Measurements from ENCODE around the gene SELENOF.
"Not testable (repeated sequence)": the region's sequence is repeated elsewhere in the genome, so short reads cannot be mapped to it uniquely, and the experiment has no call there.

SELENOF gene

DNA sequence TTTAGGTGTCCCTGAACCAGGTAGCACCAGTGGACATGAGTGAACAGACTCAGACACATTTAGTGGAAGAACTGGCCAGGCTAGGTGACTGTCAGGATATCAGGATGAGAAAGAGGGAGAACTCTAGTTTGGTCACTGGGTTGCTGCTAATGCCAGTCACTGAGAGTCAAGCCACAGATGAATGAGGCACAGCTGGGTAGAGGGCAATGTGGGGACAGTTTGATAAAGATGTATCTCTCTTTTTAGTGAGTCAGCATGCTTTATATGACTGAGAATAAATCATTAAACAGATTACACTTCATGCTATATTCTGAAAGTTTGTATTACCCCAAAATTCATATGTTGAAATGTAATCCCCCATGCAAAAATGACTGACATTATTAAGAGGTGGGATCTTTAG is 87.1 kb downstream of the SELENOF start:
- no peak for TF ChIP-seq CTCF (conservative IDR thresholded peaks at IDR 0.05; ENCODE audit: control insufficient read depth, insufficient read depth, low read depth, low read length)
- no peak for DNase-seq (ENCODE audit: low read depth)
- H3K4me3 ChIP-seq (ENCODE audit: control insufficient read depth, low read depth, low read length) = no peak overlapping the region

GRCh38 chr1:86825319-86825718 is 88.6 kb downstream of the SELENOF start:
- no peak for TF ChIP-seq CTCF (conservative IDR thresholded peaks at IDR 0.05; ENCODE audit: control insufficient read depth, insufficient read depth, low read depth, low read length)
- no peak overlapping the region for H3K4me3 ChIP-seq (ENCODE audit: control insufficient read depth, low read depth, low read length)
- no peak for DNase-seq (ENCODE audit: low read depth)

DNA sequence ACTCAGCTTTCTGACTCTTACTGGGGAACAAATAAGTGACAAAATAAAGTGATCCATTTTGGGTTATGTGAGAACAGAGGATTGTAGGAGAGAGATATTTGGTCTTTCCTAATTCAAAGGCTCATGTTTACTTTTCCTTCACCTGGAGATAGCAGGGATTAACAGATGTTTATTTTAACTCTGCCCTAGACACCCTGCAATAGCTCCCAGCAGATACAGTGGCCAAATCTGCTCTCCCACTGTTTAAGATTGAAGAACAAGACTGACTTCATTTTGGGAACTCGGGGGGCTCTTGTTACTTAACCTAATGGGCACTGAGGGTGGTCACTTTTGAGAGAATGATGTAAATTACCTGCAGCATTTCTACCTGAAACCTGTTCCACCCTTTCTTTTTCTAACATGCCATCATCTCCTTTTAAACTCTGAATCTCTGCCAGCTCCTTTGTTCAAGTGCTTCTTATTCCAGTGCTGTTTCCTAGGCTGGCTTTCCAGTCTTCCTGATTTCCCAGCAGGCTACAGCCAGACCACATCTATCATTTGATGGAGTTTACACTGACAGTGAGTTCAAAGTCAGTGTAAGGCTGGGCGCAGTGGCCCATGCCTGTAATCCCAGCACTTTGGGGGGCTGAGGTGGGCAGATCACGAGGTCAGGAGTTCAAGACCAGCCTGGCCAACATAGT is 90.0 kb downstream of the SELENOF start:
- TF ChIP-seq CTCF (conservative IDR thresholded peaks at IDR 0.05; ENCODE audit: control insufficient read depth, insufficient read depth, low read depth, low read length) = no peak
- DNase-seq (ENCODE audit: low read depth) = no peak
- H3K4me3 ChIP-seq (ENCODE audit: control insufficient read depth, low read depth, low read length) = no peak overlapping the region

DNA sequence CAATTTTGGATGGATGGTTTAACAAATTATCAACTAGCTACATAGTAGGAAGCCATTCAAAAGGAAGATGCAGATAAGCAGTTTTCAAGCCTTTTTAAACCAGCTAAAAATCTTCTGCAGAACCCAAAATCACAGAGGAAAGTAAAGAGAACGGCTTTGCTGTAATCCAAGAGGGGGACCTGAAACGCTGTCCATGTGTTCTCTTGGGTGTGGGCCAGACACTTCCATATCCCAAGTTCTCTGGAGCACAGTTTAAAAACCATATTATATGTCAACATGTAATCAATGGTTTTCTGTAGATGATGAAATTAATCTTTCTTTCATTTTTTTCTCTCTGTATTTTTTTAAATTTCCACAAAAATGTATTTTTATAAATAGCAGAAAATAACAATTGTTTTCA is 90.5 kb downstream of the SELENOF start:
- no peak for TF ChIP-seq CTCF (conservative IDR thresholded peaks at IDR 0.05; ENCODE audit: control insufficient read depth, insufficient read depth, low read depth, low read length)
- H3K4me3 ChIP-seq (ENCODE audit: control insufficient read depth, low read depth, low read length) = no peak overlapping the region
- DNase-seq (ENCODE audit: low read depth) = no peak

DNA sequence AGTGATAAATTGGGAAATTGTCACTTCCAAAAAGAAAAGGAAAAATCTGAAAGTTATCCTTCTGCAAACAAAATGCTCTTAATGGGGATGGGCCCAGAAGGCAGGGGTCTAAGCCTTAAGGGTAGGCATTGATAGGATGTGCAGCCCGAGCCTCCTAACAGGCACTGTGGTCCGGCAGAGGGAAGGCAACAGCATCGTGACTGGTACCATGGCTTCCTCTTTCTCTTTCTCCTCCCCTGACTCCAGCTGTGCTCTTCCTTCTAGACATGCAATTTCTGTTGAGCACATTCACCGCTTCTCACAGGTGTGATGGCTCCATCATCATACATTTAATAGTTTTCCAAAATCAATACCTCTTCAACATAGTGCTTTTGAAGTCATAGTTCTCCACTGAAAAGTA is 91.5 kb downstream of the SELENOF start:
- no peak for DNase-seq (ENCODE audit: low read depth)
- no peak for TF ChIP-seq CTCF (conservative IDR thresholded peaks at IDR 0.05; ENCODE audit: control insufficient read depth, insufficient read depth, low read depth, low read length)
- H3K4me3 ChIP-seq (ENCODE audit: control insufficient read depth, low read depth, low read length) = no peak overlapping the region

DNA sequence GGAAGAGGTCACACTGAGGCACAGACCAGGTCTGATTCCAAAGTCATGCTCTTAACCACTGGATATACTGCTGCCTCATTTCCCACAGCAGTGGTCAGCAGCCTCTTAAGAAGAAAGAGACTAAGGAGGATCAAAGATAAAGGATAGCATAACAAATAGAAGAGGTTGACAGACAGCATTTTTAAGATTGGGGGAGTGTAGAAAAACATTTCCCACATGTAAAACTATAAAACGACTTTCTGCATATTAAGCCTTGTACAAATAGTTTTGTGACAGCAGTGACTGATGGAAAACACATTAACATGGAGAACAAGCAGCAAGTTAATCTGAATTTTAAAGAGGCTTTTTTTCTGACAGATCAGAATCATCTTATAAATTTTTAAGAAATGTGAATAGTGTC is 92.0 kb downstream of the SELENOF start:
- no peak overlapping the region for H3K4me3 ChIP-seq (ENCODE audit: control insufficient read depth, low read depth, low read length)
- no peak for TF ChIP-seq CTCF (conservative IDR thresholded peaks at IDR 0.05; ENCODE audit: control insufficient read depth, insufficient read depth, low read depth, low read length)

GRCh38 chr1:86819970-86820369 is 94.0 kb downstream of the SELENOF start:
- not testable (repeated sequence) for H3K4me3 ChIP-seq (ENCODE audit: control insufficient read depth, low read depth, low read length); DNase-seq (ENCODE audit: low read depth)

More for the DNA sequence above, 92.0 kb downstream of the SELENOF start:
- DNase-seq (ENCODE audit: low read depth) = no peak

- DNase-seq (ENCODE audit: low read depth); H3K4me3 ChIP-seq (ENCODE audit: control insufficient read depth, low read depth, low read length): not testable (repeated sequence)
Measured at GRCh38 chr1:86817246-86817826, 96.6 kb downstream of the SELENOF start.

GRCh38 chr1:86814118-86814517 is 99.8 kb downstream of the SELENOF start:
- H3K4me3 ChIP-seq (ENCODE audit: control insufficient read depth, low read depth, low read length); DNase-seq (ENCODE audit: low read depth): not testable (repeated sequence)
